A549 (cell line): ENCODE data around the gene IPMK.

Experiments used
- BHLHE40 ChIP-seq: IDR thresholded peaks from 2 replicates; pipeline ENCODE4 v1.6.1; 2012; ENCODE audit warnings: low read depth, low read length, inconsistent platforms
- HMGXB4 ChIP-seq: fragments of 250-450 bp; sonication (Bioruptor Pico); IDR thresholded peaks from 2 replicates; pipeline ENCODE4 v1.5.0; 2021; ENCODE audit warnings: mild to moderate bottlenecking, moderate library complexity, borderline replicate concordance
- JUNB ChIP-seq: fragments of >200 bp; sonication (Bioruptor Twin); formaldehyde crosslinking; IDR thresholded peaks from 2 replicates; pipeline ENCODE4 v1.6.1; 2016
- MYC ChIP-seq: IDR thresholded peaks from 2 replicates; pipeline ENCODE4 v1.6.1; 2012; ENCODE audit warnings: mild to moderate bottlenecking, inconsistent platforms, low read length, improper control_type of control experiment, borderline replicate concordance
- NFE2L2 ChIP-seq: fragments of 150-350 bp; conservative IDR thresholded peaks from 2 replicates; pipeline ENCODE4 v1.6.1; 2014; ENCODE audit warnings: low read length
- REST ChIP-seq: fragments of 200-600 bp; sonication (generic); IDR thresholded peaks from 2 replicates; pipeline ENCODE4 v1.6.1; 2016; ENCODE audit warnings: antibody characterized with exemption, mild to moderate bottlenecking, moderate library complexity
- ZNF302 ChIP-seq: fragments of 250-450 bp; sonication (Bioruptor Pico); IDR thresholded peaks from 2 replicates; pipeline ENCODE4 v1.9.0; 2021; ENCODE audit warnings: inconsistent platforms, mild to moderate bottlenecking, moderate library complexity

- TF ChIP-seq MYC = no peak
- no peak for TF ChIP-seq REST
- TF ChIP-seq HMGXB4 (CRISPR knock-in tag) = no peak
- TF ChIP-seq NFE2L2 = no peak
- TF ChIP-seq ZNF302 (CRISPR knock-in tag) = no peak
- TF ChIP-seq JUNB = no peak
- no peak for TF ChIP-seq BHLHE40
Measured at GRCh38 chr10:58152673-58153263, 114.9 kb downstream of the IPMK start.
